SK-N-SH (cell line): ENCODE data around the gene OPHN1. TPM values are rescaled to one million over a fixed set of nuclear protein-coding genes. Genes with fewer than 3 reads are reported as not detected.

ENCODE experiments used
- CTCF ChIA-PET: fragments of 300-600, 350-600 bp; formaldehyde crosslinking; extraction: SDS; loops from one replicate; lab custom pipeline; 2021; lab: Yijun Ruan, JAX
- POLR2A ChIA-PET: fragments of 350-600 bp; sonication (Branson Sonifier 250); formaldehyde crosslinking; extraction: SDS; loops from one replicate; lab custom pipeline; 2020; ENCODE audit warnings: antibody characterized with exemption, inconsistent platforms; lab: Yijun Ruan, JAX
- DNase-seq: peaks from one replicate; pipeline ENCODE4 v3.0.0; 2012
- H2AFZ ChIP-seq: fragments of 200-600 bp; sonication (generic); 2 replicates; pipeline ENCODE4 v1.8.1; 2016; ENCODE audit warnings: antibody characterized with exemption, mild to moderate bottlenecking, low read depth
- H3F3A ChIP-seq: fragments of 200-600 bp; sonication (generic); replicated peaks from 2 replicates; pipeline ENCODE3; 2016; ENCODE audit warnings: antibody characterized with exemption, mild to moderate bottlenecking; ENCODE audit not compliant: insufficient read depth
- H3K27ac ChIP-seq, 2 experiments: fragments of 200-500 bp in 1 of 2; fragments of 200-600 bp in 1 of 2; sonication (Bioruptor generic) in 1 of 2; sonication (generic), shearing (Covaris generic) in 1 of 2; 2 replicates each; pipeline versions ENCODE4 v1.5.1 to v1.6.1; 2014 to 2016; ENCODE audit warnings: low read depth in 2 of 2, inconsistent platforms in 1 of 2, low read length in 1 of 2, mild to moderate bottlenecking in 1 of 2, mixed read lengths in 1 of 2
- H3K27me3 ChIP-seq: fragments of 200-600 bp; sonication (generic), shearing (Covaris generic); 2 replicates; pipeline ENCODE4 v1.6.1; 2016; ENCODE audit warnings: mixed run types; ENCODE audit not compliant: insufficient read depth
- H3K36me3 ChIP-seq, 2 experiments: fragments of 200-500 bp in 1 of 2; fragments of 200-600 bp in 1 of 2; sonication (Bioruptor generic) in 1 of 2; sonication (generic) in 1 of 2; replicated peaks in 1 of 2; 2 replicates each; pipeline versions ENCODE3 to v1.5.1; 2014 to 2016; ENCODE audit warnings: low read length in 1 of 2, mild to moderate bottlenecking in 1 of 2; ENCODE audit not compliant: insufficient read depth in 2 of 2, control insufficient read depth in 1 of 2
- H3K4me1 ChIP-seq, 2 experiments: fragments of 200-500 bp in 1 of 2; fragments of 200-600 bp in 1 of 2; sonication (Bioruptor generic) in 1 of 2; sonication (generic), shearing (Covaris generic) in 1 of 2; 2 replicates each; pipeline versions ENCODE4 v1.5.1 to v1.6.1; 2014 to 2016; ENCODE audit warnings: low read depth in 1 of 2, low read length in 1 of 2, mixed run types in 1 of 2; ENCODE audit not compliant: insufficient read depth in 2 of 2, control insufficient read depth in 1 of 2
- H3K4me2 ChIP-seq: fragments of 200-600 bp; sonication (generic), shearing (Covaris generic); 2 replicates; pipeline ENCODE4 v1.6.1; 2017; ENCODE audit warnings: mixed run types
- H3K4me3 ChIP-seq, 2 experiments: fragments of 200-500 bp in 1 of 2; fragments of 200-600 bp in 1 of 2; sonication (Bioruptor generic) in 1 of 2; sonication (generic), shearing (Covaris generic) in 1 of 2; 2 replicates each; pipeline versions ENCODE4 v1.5.1 to v1.8.1; 2014 to 2016; ENCODE audit warnings: low read depth in 2 of 2, inconsistent platforms in 1 of 2, low read length in 1 of 2, mild to moderate bottlenecking in 1 of 2, mixed read lengths in 1 of 2, moderate library complexity in 1 of 2
- H3K79me2 ChIP-seq: fragments of 200-600 bp; sonication (generic); 2 replicates; pipeline ENCODE4 v1.8.1; 2017; ENCODE audit warnings: mild to moderate bottlenecking; ENCODE audit not compliant: insufficient read depth
- H3K9ac ChIP-seq: fragments of 200-600 bp; sonication (generic); 2 replicates; pipeline ENCODE4 v1.6.1; 2017; ENCODE audit warnings: mixed run types
- H3K9me2 ChIP-seq: fragments of 200-600 bp; sonication (generic); 2 replicates; pipeline ENCODE4 v1.6.1; 2017; ENCODE audit warnings: mixed run types
- H3K9me3 ChIP-seq: fragments of 200-600 bp; sonication (generic); 2 replicates; pipeline ENCODE4 v1.6.1; 2017; ENCODE audit warnings: mixed run types, mild to moderate bottlenecking, moderate library complexity
- H4K20me1 ChIP-seq: fragments of 200-600 bp; sonication (generic); 2 replicates; pipeline ENCODE4 v1.6.1; 2017; ENCODE audit warnings: mild to moderate bottlenecking, mixed run types; ENCODE audit not compliant: insufficient read depth
- FOXM1 ChIP-seq: IDR thresholded peaks from 2 replicates; pipeline ENCODE4 v1.4.0; 2012; ENCODE audit warnings: low read depth, mild to moderate bottlenecking
- MAX ChIP-seq: IDR thresholded peaks from 2 replicates; pipeline ENCODE4 v1.4.0; 2012; ENCODE audit warnings: low read depth
- MEF2A ChIP-seq: IDR thresholded peaks from 2 replicates; pipeline ENCODE4 v1.4.0; 2012; ENCODE audit warnings: low read depth, borderline replicate concordance
- NFIC ChIP-seq: IDR thresholded peaks from 2 replicates; pipeline ENCODE4 v1.4.0; 2012; ENCODE audit warnings: borderline replicate concordance
- PBX3 ChIP-seq: IDR thresholded peaks from 2 replicates; pipeline ENCODE4; 2012
- POLR2AphosphoS5 ChIP-seq: IDR thresholded peaks from 2 replicates; pipeline ENCODE4 v1.6.1; 2012; ENCODE audit warnings: low read depth, low read length
- RAD21 ChIP-seq: IDR thresholded peaks from 2 replicates; pipeline ENCODE4 v1.6.1; 2012; ENCODE audit warnings: mild to moderate bottlenecking, low read length
- REST ChIP-seq: IDR thresholded peaks from 2 replicates; pipeline ENCODE4 v1.6.1; 2012; ENCODE audit warnings: mild to moderate bottlenecking, low read depth, low read length, moderate library complexity
- SIN3A ChIP-seq: IDR thresholded peaks from 2 replicates; pipeline ENCODE4 v1.6.1; 2012; ENCODE audit warnings: low read depth, mild to moderate bottlenecking, low read length, moderate library complexity, borderline replicate concordance
- TCF12 ChIP-seq: IDR thresholded peaks from 2 replicates; pipeline ENCODE4 v1.4.0; 2012
- TEAD4 ChIP-seq: IDR thresholded peaks from 2 replicates; pipeline ENCODE4 v1.4.0; 2012; ENCODE audit warnings: mild to moderate bottlenecking, borderline replicate concordance; ENCODE audit not compliant: insufficient read depth
- USF2 ChIP-seq: fragments of 150-350 bp; IDR thresholded peaks from 2 replicates; pipeline ENCODE4 v1.6.1; 2017; ENCODE audit warnings: antibody characterized with exemption, low read length, low read depth, borderline replicate concordance
- ZBTB33 ChIP-seq: IDR thresholded peaks from 2 replicates; pipeline ENCODE4 v1.4.0; 2012; ENCODE audit warnings: low read depth, borderline replicate concordance
- WGBS: methylation state at CpG from one replicate; pipeline ENCODE4 v1.1.6; 2017; ENCODE audit warnings: low lambda C conversion rate; 5-methylcytosine and 5-hydroxymethylcytosine counted together
- polyA plus RNA-seq, 3 experiments: library from polyadenylated mRNA; depleted of rRNA; stranded (reverse); fragments of >200 nt; gene quantifications; 2 replicates each; pipeline ENCODE4 v1.2.3, GENCODE V29; 2012

Gene OPHN1
- polyA plus RNA-seq, 1 of the 3 experiments (the other 2 are of a cell fraction), result 1.7 TPM

GRCh38 chrX:68114573-68115129 lies 318.6 kb downstream of the OPHN1 start:
- Histone ChIP-seq H3K9me2 (no peaks in the 10 kb centered on the region), H3K27ac (no peak overlapping the region), H3K4me3 (no peak overlapping the region), H3K27me3 (no peaks in the 10 kb centered on the region), H3K4me1 (no peaks in the 10 kb centered on the region), H3K4me2 (no peak overlapping the region), H3F3A (no peaks in the 10 kb centered on the region), H3K9ac (no peak overlapping the region), H3K79me2 (no peaks in the 10 kb centered on the region), H3K9me3 (no peaks in the 10 kb centered on the region), H2AFZ (no peak overlapping the region), H3K36me3 (no peaks in the 10 kb centered on the region), H4K20me1 (no peaks in the 10 kb centered on the region)
- 52% methylated on average over 4 of the region's 4 CpGs for WGBS
- CTCF ChIA-PET, result no interaction called here
- no peak for DNase-seq
- TF ChIP-seq REST (no peak), POLR2AphosphoS5 (no peak), FOXM1 (no peak), SIN3A (no peak), ZBTB33 (no peak), USF2 (no peak), PBX3 (no peak), MEF2A (no peak), MAX (no peak), RAD21 (no peak), NFIC (no peak), TEAD4 (no peak), TCF12 (no peak)
- POLR2A ChIA-PET, result no interaction called here
